BLaER1 treated with 17β-estradiol and CSF1 and Interleukin-3, amounts not matched to agents 10 nM and 100 nM (cell line): ENCODE measurements around the gene ZBTB49.
A peak's percentile ranks its signal among the peaks of the same experiment; 100 is the strongest.

Experiments
- H3K27ac ChIP-seq, 11 experiments: shearing (Covaris generic); formaldehyde crosslinking; 2 replicates each; pipeline ENCODE4 v1.8.1; 2022
- H3K27me3 ChIP-seq, 11 experiments: shearing (Covaris generic); formaldehyde crosslinking; 2 replicates each; pipeline ENCODE4 v1.8.1; 2022
- H3K36me3 ChIP-seq, 11 experiments: shearing (Covaris generic); formaldehyde crosslinking; 2 replicates each; pipeline ENCODE4 v1.8.1; 2022
- H3K4me1 ChIP-seq, 10 experiments: shearing (Covaris generic); formaldehyde crosslinking; 2 replicates each; pipeline ENCODE4 v1.8.1; 2022
- H3K4me2 ChIP-seq, 11 experiments: shearing (Covaris generic); formaldehyde crosslinking; 2 replicates each; pipeline ENCODE4 v1.8.1; 2022
- H3K4me3 ChIP-seq, 10 experiments: shearing (Covaris generic); formaldehyde crosslinking; 2 replicates each; pipeline ENCODE4 v1.8.1; 2022
- H3K9ac ChIP-seq, 11 experiments: shearing (Covaris generic); formaldehyde crosslinking; 2 replicates each; pipeline ENCODE4 v1.8.1; 2022
- H3K9me3 ChIP-seq, 11 experiments: shearing (Covaris generic); formaldehyde crosslinking; replicated peaks in 1 of 11; 2 replicates each; pipeline ENCODE4 v1.8.1; 2022
- H4K20me1 ChIP-seq, 11 experiments: shearing (Covaris generic); formaldehyde crosslinking; 2 replicates each; pipeline ENCODE4 v1.8.1; 2022
- Cebpa-rat ChIP-seq, 11 experiments: shearing (Covaris generic); IDR thresholded peaks; 2 replicates each; pipeline ENCODE4 v1.8.1; 2022

ZBTB49 gene

GRCh38 chr4:4289055-4289454 is 996 bp upstream of the ZBTB49 start:
- TF ChIP-seq Cebpa-rat (IDR thresholded peaks at IDR 0.05) = no peak
- Histone ChIP-seq H3K9ac (peak overlapping the region; percentile 74 to 89 (median 80)), H4K20me1 (peaks cover 0 to 95% (median 62%) of the 10 kb centered on the region in 11 experiments; a peak in 17 of 22 replicates), H3K4me2 (peak overlapping the region; percentile 92 to 99 (median 98)), H3K36me3 (peaks cover 32 to 60% (median 46%) of the 10 kb centered on the region in 11 experiments), H3K4me1 (peaks cover 22 to 47% (median 28%) of the 10 kb centered on the region in 10 experiments), H3K4me3 (peak overlapping the region; percentile 73 to 99 (median 92)), H3K27me3 (no peaks in the 10 kb centered on the region), H3K9me3 (no peaks in the 10 kb centered on the region), H3K27ac (peak overlapping the region in 9 of 11 experiments; percentile 57 to 81 (median 67); a peak in 14 of 22 replicates)

- Histone ChIP-seq H3K4me3 (peak overlapping the region; percentile 73 to 99 (median 92)), H3K4me1 (peaks cover 22 to 47% (median 28%) of the 10 kb centered on the region in 10 experiments), H3K36me3 (peaks cover 27 to 58% (median 44%) of the 10 kb centered on the region in 11 experiments), H3K4me2 (peak overlapping the region; percentile 92 to 99 (median 98)), H3K27me3 (no peaks in the 10 kb centered on the region), H3K9me3 (peaks cover 0 to 5% (median 0%) of the 10 kb centered on the region in 11 experiments; a peak in 4 of 22 replicates), H3K27ac (peak overlapping the region; percentile 21 to 81 (median 65); a peak in 21 of 22 replicates), H3K9ac (peak overlapping the region; percentile 74 to 89 (median 80)), H4K20me1 (peaks cover 0 to 95% (median 57%) of the 10 kb centered on the region in 11 experiments; a peak in 17 of 22 replicates)
- TF ChIP-seq Cebpa-rat (IDR thresholded peaks at IDR 0.05) = no peak
Observed at GRCh38 chr4:4289597-4289940, 482 bp upstream of the ZBTB49 start.

- H3K36me3 ChIP-seq = peaks cover 23 to 58% (median 34%) of the 10 kb centered on the region in 11 experiments; a peak in 21 of 22 replicates
- H3K4me3 ChIP-seq = no peak overlapping the region
- no peak overlapping the region for H3K27ac ChIP-seq
- peaks cover 5 to 82% (median 32%) of the 10 kb centered on the region in 11 experiments; a peak in 18 of 22 replicates for H4K20me1 ChIP-seq
- TF ChIP-seq Cebpa-rat (IDR thresholded peaks at IDR 0.05) = no peak
- no peaks in the 10 kb centered on the region for H3K27me3 ChIP-seq
- H3K4me2 ChIP-seq = no peak overlapping the region
- no peak overlapping the region for H3K9ac ChIP-seq
- peaks cover 12 to 27% (median 21%) of the 10 kb centered on the region in 11 experiments; a peak in 20 of 22 replicates for H3K9me3 ChIP-seq
- peaks cover 22 to 26% (median 24%) of the 10 kb centered on the region in 10 experiments for H3K4me1 ChIP-seq
Observed at GRCh38 chr4:4293279-4293678, 3.2 kb downstream of the ZBTB49 start.

GRCh38 chr4:4296283-4296846 is 6.3 kb downstream of the ZBTB49 start:
- Histone ChIP-seq H3K9me3 (peaks cover 12 to 27% (median 21%) of the 10 kb centered on the region in 11 experiments; a peak in 20 of 22 replicates), H3K9ac (no peak overlapping the region), H4K20me1 (peaks cover 14 to 73% (median 27%) of the 10 kb centered on the region in 11 experiments; a peak in 18 of 22 replicates), H3K36me3 (peaks cover 28 to 77% (median 50%) of the 10 kb centered on the region in 11 experiments), H3K27me3 (no peaks in the 10 kb centered on the region), H3K4me1 (peaks cover 4 to 8% (median 5%) of the 10 kb centered on the region in 10 experiments; a peak in 19 of 20 replicates), H3K27ac (no peak overlapping the region), H3K4me3 (no peak overlapping the region), H3K4me2 (no peak overlapping the region)
- no peak for TF ChIP-seq Cebpa-rat (IDR thresholded peaks at IDR 0.05)

GRCh38 chr4:4299006-4299405 is 9.0 kb downstream of the ZBTB49 start:
- Histone ChIP-seq H3K36me3 (peaks cover 36 to 82% (median 53%) of the 10 kb centered on the region in 11 experiments), H3K27me3 (no peaks in the 10 kb centered on the region), H3K4me1 (no peaks in the 10 kb centered on the region), H3K4me3 (no peak overlapping the region), H3K9ac (no peak overlapping the region), H3K9me3 (peaks cover 12 to 27% (median 21%) of the 10 kb centered on the region in 11 experiments; a peak in 20 of 22 replicates), H3K4me2 (no peak overlapping the region), H3K27ac (no peak overlapping the region), H4K20me1 (peaks cover 12 to 46% (median 23%) of the 10 kb centered on the region in 11 experiments; a peak in 18 of 22 replicates)
- no peak for TF ChIP-seq Cebpa-rat (IDR thresholded peaks at IDR 0.05)

GRCh38 chr4:4302001-4302400 is 11.9 kb downstream of the ZBTB49 start:
- TF ChIP-seq Cebpa-rat (IDR thresholded peaks at IDR 0.05) = no peak
- Histone ChIP-seq H3K4me1 (peaks cover 0 to 5% (median 0%) of the 10 kb centered on the region in 10 experiments; a peak in 1 of 20 replicates), H3K9ac (no peak overlapping the region), H3K4me2 (no peak overlapping the region), H3K27ac (no peak overlapping the region), H3K27me3 (no peaks in the 10 kb centered on the region), H3K9me3 (peaks cover 0 to under 1% (median 0%) of the 10 kb centered on the region in 11 experiments; a peak in 1 of 22 replicates), H3K4me3 (no peak overlapping the region), H3K36me3 (peaks cover 32 to 85% (median 52%) of the 10 kb centered on the region in 11 experiments), H4K20me1 (peaks cover 10 to 41% (median 23%) of the 10 kb centered on the region in 11 experiments; a peak in 18 of 22 replicates)

GRCh38 chr4:4302416-4302815 is 12.4 kb downstream of the ZBTB49 start:
- peaks cover 0 to 5% (median 0%) of the 10 kb centered on the region in 10 experiments; a peak in 1 of 20 replicates for H3K4me1 ChIP-seq
- H3K9me3 ChIP-seq = no peaks in the 10 kb centered on the region
- peaks cover 36 to 85% (median 56%) of the 10 kb centered on the region in 11 experiments for H3K36me3 ChIP-seq
- no peak overlapping the region for H3K4me2 ChIP-seq
- no peak overlapping the region for H3K9ac ChIP-seq
- no peak overlapping the region for H3K27ac ChIP-seq
- H4K20me1 ChIP-seq = peaks cover 10 to 38% (median 23%) of the 10 kb centered on the region in 11 experiments; a peak in 18 of 22 replicates
- TF ChIP-seq Cebpa-rat (IDR thresholded peaks at IDR 0.05) = no peak
- H3K27me3 ChIP-seq = no peaks in the 10 kb centered on the region
- no peak overlapping the region for H3K4me3 ChIP-seq

GRCh38 chr4:4306920-4307319 is 16.9 kb downstream of the ZBTB49 start:
- Histone ChIP-seq H3K4me3 (no peak overlapping the region), H3K4me1 (peaks cover 0 to 5% (median 0%) of the 10 kb centered on the region in 10 experiments; a peak in 1 of 20 replicates), H3K36me3 (peaks cover 29 to 70% (median 44%) of the 10 kb centered on the region in 11 experiments), H3K9ac (no peak overlapping the region), H3K27me3 (no peaks in the 10 kb centered on the region), H4K20me1 (peaks cover 0 to 21% (median 3%) of the 10 kb centered on the region in 11 experiments; a peak in 7 of 22 replicates), H3K9me3 (no peaks in the 10 kb centered on the region), H3K4me2 (no peak overlapping the region), H3K27ac (no peak overlapping the region)
- TF ChIP-seq Cebpa-rat (IDR thresholded peaks at IDR 0.05) = no peak

GRCh38 chr4:4308800-4309441 is 18.9 kb downstream of the ZBTB49 start:
- Histone ChIP-seq H3K4me3 (no peak overlapping the region), H3K9me3 (no peaks in the 10 kb centered on the region), H3K36me3 (peaks cover 34 to 71% (median 51%) of the 10 kb centered on the region in 11 experiments), H4K20me1 (peaks cover 0 to 21% (median 0%) of the 10 kb centered on the region in 11 experiments; a peak in 7 of 22 replicates), H3K27ac (no peak overlapping the region), H3K27me3 (no peaks in the 10 kb centered on the region), H3K4me2 (no peak overlapping the region), H3K4me1 (peaks cover 0 to 5% (median 0%) of the 10 kb centered on the region in 10 experiments; a peak in 1 of 20 replicates), H3K9ac (no peak overlapping the region)
- no peak for TF ChIP-seq Cebpa-rat (IDR thresholded peaks at IDR 0.05)
